ENCODE results near the gene AGPS. TPM values are rescaled to one million over a fixed set of nuclear protein-coding genes. Genes with fewer than 3 reads are reported as not detected.

The AGPS gene
- total and polyA plus RNA-seq, 2 of the 13 experiments (the other 11 are each of a cell fraction or from before 2014, with no cell fraction given) = 39.4 to 99.0 TPM

DNA sequence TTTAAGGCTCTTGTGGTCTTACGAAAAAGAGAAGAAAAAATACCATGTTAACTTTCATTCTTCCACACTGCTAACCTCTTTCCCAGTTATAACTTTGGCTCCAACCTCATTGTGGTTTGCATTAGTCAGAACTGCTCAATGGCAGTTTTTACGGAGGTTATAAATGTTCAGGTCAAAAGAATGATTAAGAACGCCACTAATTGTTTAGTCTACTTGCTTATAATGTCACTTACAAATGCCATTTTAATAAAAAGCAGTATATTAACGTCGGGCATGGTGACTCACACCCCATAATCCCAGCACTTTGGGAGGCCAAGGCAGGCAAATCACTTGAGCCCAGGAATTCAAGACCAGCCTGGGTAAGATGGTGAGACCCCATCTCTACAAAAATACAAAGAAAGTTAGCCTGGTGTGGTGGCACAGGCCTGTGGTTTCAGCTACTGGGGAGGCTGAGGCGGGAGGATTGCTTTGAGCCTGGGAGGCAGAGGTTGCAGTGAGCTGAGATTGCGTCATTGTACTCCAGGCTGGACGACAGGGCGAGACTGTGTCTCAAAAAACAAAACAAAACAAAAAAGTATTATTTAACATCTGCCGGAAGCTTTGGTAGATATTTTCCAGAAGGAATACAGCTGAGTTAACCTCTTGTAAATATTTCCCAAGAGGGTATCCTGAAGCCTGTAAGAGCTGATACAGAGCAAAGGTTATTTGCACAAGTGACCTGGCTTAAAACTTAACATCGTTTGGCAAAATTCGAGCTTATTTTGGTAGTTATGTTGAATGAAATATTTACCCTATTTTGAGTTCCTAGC is 5.1 kb downstream of the AGPS start (continued):
- TF ChIP-seq, protein P1, sequence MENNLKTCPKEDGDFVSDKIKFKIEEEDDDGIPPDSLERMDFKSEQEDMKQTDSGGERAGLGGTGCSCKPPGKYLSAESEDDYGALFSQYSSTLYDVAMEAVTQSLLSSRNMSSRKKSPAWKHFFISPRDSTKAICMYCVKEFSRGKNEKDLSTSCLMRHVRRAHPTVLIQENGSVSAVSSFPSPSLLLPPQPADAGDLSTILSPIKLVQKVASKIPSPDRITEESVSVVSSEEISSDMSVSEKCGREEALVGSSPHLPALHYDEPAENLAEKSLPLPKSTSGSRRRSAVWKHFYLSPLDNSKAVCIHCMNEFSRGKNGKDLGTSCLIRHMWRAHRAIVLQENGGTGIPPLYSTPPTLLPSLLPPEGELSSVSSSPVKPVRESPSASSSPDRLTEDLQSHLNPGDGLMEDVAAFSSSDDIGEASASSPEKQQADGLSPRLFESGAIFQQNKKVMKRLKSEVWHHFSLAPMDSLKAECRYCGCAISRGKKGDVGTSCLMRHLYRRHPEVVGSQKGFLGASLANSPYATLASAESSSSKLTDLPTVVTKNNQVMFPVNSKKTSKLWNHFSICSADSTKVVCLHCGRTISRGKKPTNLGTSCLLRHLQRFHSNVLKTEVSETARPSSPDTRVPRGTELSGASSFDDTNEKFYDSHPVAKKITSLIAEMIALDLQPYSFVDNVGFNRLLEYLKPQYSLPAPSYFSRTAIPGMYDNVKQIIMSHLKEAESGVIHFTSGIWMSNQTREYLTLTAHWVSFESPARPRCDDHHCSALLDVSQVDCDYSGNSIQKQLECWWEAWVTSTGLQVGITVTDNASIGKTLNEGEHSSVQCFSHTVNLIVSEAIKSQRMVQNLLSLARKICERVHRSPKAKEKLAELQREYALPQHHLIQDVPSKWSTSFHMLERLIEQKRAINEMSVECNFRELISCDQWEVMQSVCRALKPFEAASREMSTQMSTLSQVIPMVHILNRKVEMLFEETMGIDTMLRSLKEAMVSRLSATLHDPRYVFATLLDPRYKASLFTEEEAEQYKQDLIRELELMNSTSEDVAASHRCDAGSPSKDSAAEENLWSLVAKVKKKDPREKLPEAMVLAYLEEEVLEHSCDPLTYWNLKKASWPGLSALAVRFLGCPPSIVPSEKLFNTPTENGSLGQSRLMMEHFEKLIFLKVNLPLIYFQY (CRISPR knock-in tag; IDR thresholded peaks at IDR 0.05; ENCODE audit: borderline replicate concordance) = peak; percentile 66; the same call in 1 of the 2 replicates
- peak; percentile 96 for TF ChIP-seq FOXK1 (CRISPR knock-in tag; IDR thresholded peaks at IDR 0.05; ENCODE audit: borderline replicate concordance, low read depth)
- 0 out of 2 replicates have a peak, but pooled peaks have one; percentile 73 for TF ChIP-seq ZNF557 (CRISPR knock-in tag; IDR thresholded peaks at IDR 0.05)
- no peak for TF ChIP-seq PCBP2 (optimal IDR thresholded peaks at IDR 0.05; ENCODE audit: low read depth, low read length, poor library complexity, severe bottlenecking)
- TF ChIP-seq CREM (IDR thresholded peaks at IDR 0.05) = peak; percentile 92
- TF ChIP-seq CREM (CRISPR knock-in tag; IDR thresholded peaks at IDR 0.05) = no peak
- no peak for TF ChIP-seq HOXA9 (CRISPR knock-in tag; IDR thresholded peaks at IDR 0.05; ENCODE audit: borderline replicate concordance)
- TF ChIP-seq ZMYM4 (CRISPR knock-in tag; IDR thresholded peaks at IDR 0.05) = peak; percentile 96
- TF ChIP-seq ZNF251 (CRISPR knock-in tag; IDR thresholded peaks at IDR 0.05) = no peak
- TF ChIP-seq, protein P2, sequence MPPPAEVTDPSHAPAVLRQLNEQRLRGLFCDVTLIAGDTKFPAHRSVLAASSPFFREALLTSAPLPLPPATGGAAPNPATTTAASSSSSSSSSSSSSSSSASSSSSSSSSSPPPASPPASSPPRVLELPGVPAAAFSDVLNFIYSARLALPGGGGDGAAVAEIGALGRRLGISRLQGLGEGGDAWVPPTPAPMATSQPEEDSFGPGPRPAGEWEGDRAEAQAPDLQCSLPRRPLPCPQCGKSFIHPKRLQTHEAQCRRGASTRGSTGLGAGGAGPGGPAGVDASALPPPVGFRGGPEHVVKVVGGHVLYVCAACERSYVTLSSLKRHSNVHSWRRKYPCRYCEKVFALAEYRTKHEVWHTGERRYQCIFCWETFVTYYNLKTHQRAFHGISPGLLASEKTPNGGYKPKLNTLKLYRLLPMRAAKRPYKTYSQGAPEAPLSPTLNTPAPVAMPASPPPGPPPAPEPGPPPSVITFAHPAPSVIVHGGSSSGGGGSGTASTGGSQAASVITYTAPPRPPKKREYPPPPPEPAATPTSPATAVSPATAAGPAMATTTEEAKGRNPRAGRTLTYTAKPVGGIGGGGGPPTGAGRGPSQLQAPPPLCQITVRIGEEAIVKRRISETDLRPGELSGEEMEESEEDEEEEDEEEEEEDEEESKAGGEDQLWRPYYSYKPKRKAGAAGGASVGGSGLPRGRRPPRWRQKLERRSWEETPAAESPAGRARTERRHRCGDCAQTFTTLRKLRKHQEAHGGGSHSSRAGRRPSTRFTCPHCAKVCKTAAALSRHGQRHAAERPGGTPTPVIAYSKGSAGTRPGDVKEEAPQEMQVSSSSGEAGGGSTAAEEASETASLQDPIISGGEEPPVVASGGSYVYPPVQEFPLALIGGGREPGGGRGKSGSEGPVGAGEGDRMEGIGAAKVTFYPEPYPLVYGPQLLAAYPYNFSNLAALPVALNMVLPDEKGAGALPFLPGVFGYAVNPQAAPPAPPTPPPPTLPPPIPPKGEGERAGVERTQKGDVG (CRISPR knock-in tag; IDR thresholded peaks at IDR 0.05; ENCODE audit: borderline replicate concordance) = 0 out of 2 replicates have a peak, but pooled peaks have one; percentile 51
- peak; percentile 88 for TF ChIP-seq SIX1 (CRISPR knock-in tag; IDR thresholded peaks at IDR 0.05; ENCODE audit: borderline replicate concordance)
- TF ChIP-seq ZSCAN21 (CRISPR knock-in tag; IDR thresholded peaks at IDR 0.05; ENCODE audit: borderline replicate concordance) = no peak; the same call in 1 of the 2 replicates
- TF ChIP-seq CC2D1A (CRISPR knock-in tag; IDR thresholded peaks at IDR 0.05) = no peak
- peak; percentile 83 for TF ChIP-seq BRD4 (CRISPR knock-in tag; IDR thresholded peaks at IDR 0.05)
- TF ChIP-seq, protein P3, sequence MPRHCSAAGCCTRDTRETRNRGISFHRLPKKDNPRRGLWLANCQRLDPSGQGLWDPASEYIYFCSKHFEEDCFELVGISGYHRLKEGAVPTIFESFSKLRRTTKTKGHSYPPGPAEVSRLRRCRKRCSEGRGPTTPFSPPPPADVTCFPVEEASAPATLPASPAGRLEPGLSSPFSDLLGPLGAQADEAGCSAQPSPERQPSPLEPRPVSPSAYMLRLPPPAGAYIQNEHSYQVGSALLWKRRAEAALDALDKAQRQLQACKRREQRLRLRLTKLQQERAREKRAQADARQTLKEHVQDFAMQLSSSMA (CRISPR knock-in tag; IDR thresholded peaks at IDR 0.05) = no peak
- TF ChIP-seq, protein P4, sequence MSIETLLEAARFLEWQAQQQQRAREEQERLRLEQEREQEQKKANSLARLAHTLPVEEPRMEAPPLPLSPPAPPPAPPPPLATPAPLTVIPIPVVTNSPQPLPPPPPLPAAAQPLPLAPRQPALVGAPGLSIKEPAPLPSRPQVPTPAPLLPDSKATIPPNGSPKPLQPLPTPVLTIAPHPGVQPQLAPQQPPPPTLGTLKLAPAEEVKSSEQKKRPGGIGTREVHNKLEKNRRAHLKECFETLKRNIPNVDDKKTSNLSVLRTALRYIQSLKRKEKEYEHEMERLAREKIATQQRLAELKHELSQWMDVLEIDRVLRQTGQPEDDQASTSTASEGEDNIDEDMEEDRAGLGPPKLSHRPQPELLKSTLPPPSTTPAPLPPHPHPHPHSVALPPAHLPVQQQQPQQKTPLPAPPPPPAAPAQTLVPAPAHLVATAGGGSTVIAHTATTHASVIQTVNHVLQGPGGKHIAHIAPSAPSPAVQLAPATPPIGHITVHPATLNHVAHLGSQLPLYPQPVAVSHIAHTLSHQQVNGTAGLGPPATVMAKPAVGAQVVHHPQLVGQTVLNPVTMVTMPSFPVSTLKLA (IDR thresholded peaks at IDR 0.05) = no peak
- no peak for TF ChIP-seq GZF1 (CRISPR knock-in tag; IDR thresholded peaks at IDR 0.05)
- no peak for TF ChIP-seq SP2 (CRISPR knock-in tag; IDR thresholded peaks at IDR 0.05)
